Endometrium (tissue), 2 donors: ENCODE data around the gene TOX3.
A peak's percentile ranks its signal among the peaks of the same experiment; 100 is the strongest.

Source experiments
- FAIRE-seq: peaks from 2 replicates; lab custom pipeline; 2012; peaks lifted over from hg19 to GRCh38; lab: Jason Lieb, UNC
- donor health status: control.
- donor health status: control.

The TOX3 gene

GRCh38 chr16:52492789-52493357 is 54.1 kb downstream of the TOX3 start:
- no peak for FAIRE-seq

- FAIRE-seq, result no peak
Observed at GRCh38 chr16:52491216-52491615, 55.7 kb downstream of the TOX3 start.

DNA sequence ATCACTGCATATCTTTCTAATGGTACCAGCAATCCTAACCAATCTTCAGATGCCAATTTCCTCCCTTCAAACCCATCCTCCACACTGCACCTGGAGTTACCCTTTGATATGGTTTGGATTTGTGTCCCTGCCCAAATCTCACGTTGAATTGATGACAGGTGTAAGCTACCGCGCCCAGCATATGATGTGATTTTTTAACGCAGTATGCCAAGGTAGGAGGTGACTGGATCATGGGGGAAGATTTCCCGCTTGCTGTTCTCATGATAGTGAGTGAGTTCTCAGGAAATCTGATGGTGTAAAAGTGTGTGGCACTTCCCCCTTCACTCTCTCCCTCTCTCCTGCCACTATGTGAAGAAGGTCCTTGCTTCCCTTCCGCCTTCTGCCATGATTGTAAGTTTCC is 57.0 kb downstream of the TOX3 start:
- FAIRE-seq, result no peak

DNA sequence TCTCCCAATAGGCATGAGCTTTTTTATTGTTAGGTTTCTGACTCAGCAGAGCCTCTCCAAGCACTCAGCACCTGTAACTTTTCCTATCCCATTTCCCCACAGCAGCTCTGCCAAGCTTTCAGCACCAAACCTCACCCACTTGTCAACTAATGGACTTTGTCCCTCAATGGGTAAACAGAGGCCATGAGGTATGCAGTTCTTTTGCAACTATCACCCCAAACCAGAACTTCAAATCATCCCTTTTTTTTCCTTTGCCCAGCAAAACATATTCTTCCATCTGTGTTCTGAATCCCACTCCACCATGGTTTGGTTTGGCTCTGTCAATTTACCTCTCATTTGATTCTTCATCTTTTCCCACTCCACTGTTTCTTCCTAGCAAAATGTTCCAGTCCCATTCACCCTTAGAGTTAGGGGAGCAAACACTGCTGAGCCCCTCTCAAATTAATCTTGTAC is 58.1 kb downstream of the TOX3 start:
- FAIRE-seq, result no peak

DNA sequence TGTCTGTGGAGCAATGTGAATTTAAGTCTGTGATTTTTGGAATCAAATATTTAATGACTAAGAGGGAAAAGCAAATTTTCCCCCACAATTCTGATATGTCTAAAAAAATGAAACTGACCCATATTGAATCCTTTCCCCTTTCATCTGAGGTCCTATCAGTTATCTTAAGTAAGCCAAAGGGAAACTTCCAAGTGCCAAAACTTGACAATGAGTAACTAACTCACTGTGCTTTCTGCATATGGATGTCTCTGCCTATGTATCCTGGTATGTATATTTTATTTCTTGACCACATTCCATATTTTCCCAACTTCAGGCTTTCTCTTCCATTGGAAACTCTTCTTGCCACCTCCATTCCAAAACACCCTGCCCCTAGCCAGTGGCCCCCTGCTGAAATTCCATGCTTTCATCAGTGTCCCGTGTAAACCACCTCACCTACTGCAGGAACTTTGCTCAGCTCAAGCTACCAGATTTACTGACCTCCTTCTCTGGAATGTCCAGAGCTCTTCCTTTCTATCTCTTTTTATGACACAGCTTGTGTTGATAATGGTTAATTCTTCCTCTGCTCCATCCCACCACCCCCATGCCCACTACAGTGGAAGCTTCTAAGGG is 59.0 kb downstream of the TOX3 start:
- no peak for FAIRE-seq

DNA sequence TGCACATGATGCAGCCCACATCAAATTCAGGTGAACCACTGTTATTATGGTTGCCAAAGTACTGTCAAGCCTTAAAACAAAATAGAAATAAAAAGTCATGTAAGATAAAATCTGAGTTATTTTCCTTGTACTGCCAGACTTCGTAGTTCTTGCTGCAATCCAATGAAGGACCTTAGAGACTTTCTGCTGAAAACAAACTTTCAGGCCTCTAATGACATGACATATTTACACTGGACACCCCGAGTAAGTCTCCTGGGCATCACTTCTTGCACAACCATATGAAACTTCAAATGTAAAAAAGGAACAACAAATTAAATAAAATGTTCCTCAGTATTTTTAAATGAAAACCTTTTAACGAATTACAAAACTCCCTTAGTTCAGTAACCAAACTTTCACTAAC is 66.7 kb downstream of the TOX3 start:
- FAIRE-seq, result no peak

DNA sequence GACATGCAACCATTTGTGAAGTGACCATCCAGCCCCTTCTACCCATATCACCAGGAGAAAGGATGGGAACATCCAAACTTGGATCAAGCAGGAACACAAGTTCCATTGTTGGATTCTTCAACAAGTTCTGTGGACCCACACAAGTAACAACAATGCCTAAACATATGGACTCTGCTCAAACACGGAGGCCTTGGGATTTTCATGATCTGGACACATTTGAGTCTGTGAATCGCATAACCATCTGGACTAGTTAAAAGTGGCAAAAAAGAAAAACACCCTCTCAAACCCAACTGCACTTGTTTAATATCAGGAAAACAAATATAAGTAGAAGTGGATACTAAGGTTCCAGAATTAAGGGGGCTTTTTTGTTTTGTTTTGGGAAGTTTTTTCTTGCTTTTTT is 70.8 kb downstream of the TOX3 start:
- no peak for FAIRE-seq

DNA sequence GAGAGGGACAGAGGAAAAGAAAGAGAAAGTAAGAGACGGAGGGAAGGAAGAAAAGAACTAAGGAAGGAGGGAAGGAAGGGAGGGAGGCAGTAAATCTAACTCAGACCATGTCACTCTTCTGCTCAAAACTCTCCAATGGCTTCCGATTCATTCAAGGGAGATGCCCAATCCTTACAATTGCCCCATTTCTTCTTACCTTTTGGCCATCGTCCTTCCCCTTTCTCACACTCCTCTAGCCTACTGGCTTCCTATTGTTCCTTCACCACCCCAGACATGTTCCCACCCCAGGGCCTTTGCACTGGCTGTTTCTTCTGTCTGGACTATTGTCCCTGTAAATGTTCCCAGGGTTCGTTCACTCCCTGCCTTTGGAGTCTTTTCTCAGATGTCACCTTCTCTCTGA is 72.3 kb downstream of the TOX3 start:
- FAIRE-seq, result no peak

DNA sequence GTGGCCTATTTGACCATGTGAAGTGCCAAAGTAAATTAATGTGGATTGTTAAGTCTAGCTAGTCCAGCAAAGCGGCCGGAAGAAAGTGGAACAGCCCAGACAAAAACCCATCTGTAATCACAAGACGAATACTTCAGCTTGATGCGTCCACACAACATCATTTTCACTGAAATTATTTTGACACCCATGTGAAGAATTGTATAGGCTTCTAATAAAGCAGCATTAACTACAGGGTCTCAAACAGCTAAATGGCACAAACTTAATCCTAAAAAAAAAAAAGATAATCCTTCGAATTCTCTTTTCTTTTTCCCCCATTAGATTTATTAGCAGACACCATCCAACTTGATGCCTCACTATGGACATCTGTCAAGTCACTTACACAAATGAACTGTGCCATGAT is 73.8 kb downstream of the TOX3 start:
- FAIRE-seq, result no peak

DNA sequence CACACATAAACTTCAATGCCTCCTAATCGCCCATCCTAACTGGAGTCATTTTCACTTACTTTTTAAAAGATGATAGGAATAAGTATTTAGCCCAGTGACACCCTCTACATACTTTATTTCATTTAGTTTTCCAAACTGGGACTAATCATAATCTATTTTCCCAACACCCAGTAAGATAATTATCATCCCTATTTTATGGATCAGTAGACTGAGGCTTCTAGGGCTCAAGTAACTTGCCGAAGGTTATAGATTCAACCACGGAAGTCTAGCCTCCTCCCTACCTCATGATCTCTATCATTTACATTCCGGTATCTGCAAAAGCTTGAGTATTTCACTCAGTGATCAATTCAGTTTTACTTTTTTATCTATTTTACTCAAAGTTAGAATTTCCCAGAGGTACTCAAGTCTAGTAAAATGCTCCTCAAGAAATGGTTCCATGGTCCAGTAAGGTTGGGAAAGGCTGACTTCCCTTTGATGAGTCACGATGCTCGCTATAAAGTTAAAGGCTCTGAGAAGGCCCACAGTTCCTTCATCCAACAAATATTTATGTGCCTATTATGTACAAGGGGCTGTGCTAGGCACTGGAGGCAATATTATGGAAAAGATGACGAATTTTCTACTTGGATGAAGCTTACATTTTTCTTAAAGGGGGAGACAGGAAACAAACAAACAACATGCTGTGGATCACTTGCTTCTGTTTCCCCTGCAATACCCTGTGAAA is 75.1 kb downstream of the TOX3 start:
- no peak for FAIRE-seq

DNA sequence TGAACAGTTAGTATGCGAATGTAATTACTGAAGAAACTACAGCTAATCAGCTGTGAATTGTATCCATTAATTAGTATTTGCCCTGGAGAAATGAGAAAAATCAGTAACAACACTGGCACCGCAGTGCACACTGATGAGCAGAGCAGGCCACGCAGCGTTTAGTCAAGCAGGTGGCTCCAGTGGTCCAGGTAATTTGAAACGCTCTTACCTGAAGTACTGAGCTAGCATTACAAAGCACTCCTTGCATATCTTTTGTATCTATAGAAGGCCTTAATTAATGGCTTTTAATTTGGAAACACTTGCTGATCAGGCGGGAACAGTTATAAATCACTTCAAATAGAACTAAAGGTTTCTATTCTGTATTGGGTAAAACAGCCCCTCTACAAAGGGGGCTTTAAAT is 76.4 kb downstream of the TOX3 start:
- no peak for FAIRE-seq

DNA sequence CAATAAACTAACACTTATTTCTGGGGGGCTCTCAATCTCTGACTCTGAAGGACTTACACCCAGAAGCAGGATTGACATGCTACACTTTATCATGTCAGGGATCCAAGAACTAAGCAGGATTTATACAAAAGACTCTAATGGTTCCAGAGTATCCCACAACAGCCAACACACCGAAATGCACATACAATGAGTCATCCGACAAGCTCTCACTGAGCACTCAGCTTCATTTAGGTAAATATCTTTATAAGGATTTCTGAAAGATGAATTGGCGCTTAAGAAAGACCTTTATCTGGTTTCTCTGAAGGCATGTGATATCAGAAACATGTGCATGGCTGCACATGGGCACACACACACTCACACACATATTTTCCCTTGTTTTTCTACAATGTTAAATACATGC is 77.2 kb downstream of the TOX3 start:
- FAIRE-seq, result no peak

GRCh38 chr16:52469091-52469490 is 77.9 kb downstream of the TOX3 start:
- FAIRE-seq, result no peak

DNA sequence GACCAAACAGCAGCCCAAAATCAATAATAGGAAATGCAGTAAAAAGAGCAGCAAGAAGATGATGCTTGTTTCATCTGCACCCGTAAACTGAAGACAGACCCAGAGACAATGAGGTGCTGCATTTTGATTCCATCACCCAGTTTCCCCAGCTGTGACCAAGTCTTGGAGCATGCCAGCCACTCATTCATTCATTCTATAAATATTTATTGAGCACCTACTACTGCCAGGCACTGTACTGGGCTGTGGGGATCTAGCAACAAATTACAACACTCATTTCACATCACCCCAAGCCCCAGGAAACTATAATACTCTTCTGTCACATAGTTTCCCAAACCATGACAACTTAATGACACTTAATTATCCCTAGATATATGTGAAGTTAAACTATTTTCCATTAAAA is 79.2 kb downstream of the TOX3 start:
- no peak for FAIRE-seq

DNA sequence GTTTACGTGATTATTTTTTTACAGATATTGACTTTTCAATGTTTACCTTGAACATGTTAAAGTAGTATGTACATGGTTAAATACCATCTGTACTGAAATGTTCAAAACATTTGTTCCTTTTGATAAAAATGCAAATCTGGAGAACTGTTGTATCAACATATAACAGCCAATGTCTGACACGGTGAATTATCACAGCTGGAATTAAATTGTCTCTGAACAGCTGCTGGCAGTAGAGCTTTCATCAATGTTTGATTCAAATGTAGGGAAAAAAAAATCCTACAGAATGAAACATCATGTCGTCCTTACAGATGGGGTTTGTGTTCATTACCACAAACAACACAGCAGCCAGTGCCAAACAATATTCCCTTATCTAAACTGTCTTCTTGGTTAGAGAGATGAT is 79.9 kb downstream of the TOX3 start:
- FAIRE-seq, result no peak

- FAIRE-seq, result no peak
Observed at GRCh38 chr16:52465711-52466267, 81.2 kb downstream of the TOX3 start.

- FAIRE-seq, result no peak
Observed at GRCh38 chr16:52463904-52464303, 83.0 kb downstream of the TOX3 start.

GRCh38 chr16:52462816-52463215 is 84.1 kb downstream of the TOX3 start:
- peak; percentile 64 for FAIRE-seq

DNA sequence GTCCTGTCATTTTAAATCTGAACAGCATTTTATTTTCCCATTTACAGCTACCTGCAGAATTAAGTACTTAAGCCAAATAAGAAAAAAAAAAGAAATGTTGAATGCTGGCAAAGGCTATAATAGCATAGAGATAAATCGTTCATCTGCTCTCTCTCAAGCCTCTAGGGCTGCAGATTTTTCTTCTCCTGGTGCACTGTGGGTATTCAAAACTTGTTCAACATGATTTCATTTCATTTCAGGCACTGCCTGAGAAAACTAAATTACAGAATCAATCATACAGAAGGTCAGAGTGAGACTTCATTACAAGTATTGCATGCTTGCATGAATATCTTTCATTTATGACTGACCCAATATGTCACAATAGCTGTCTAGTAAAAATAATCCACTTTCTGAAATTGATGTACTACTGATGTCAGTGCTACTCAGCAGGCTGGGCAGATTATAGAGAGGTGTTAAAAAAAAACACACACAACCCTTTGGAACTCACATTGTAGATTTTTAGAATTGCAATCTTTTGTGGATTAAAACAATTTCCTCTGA is 86.2 kb downstream of the TOX3 start:
- FAIRE-seq, result no peak

GRCh38 chr16:52456368-52456767 is 90.6 kb downstream of the TOX3 start:
- FAIRE-seq, result no peak

GRCh38 chr16:52455549-52456277 is 91.2 kb downstream of the TOX3 start:
- no peak for FAIRE-seq

- no peak for FAIRE-seq
Observed at GRCh38 chr16:52453644-52454043, 93.3 kb downstream of the TOX3 start.
